Body of pancreas (tissue), 4 donors: ENCODE measurements around the gene LRIG2. TPM values are rescaled to one million over a fixed set of nuclear protein-coding genes. Genes with fewer than 3 reads are reported as not detected.
"Not testable (repeated sequence)": the region's sequence is repeated elsewhere in the genome, so short reads cannot be mapped to it uniquely, and the experiment has no call there.

ENCODE experiments used
- ATAC-seq: fragments of 150-250 bp; one replicate; pipeline ENCODE4 v1.9.1; 2016
- DNase-seq, 4 donors: peaks; one replicate each; pipeline ENCODE4 v3.0.0-alpha.2; 2019
- H3K27ac ChIP-seq, 4 donors: fragments of 200-600 bp; sonication (generic); 1 replicate in 3 of 4; 2 replicates in 1 of 4; pipeline versions ENCODE4 v1.5.1 to v1.6.1; 2016 to 2019; ENCODE audit warnings: mild to moderate bottlenecking in 1 of 4, mixed read lengths in 1 of 4, moderate library complexity in 1 of 4
- H3K27me3 ChIP-seq, 2 donors: fragments of 200-600 bp; sonication (generic); one replicate each; pipeline ENCODE4 v1.6.0; 2016; ENCODE audit warnings: mild to moderate bottlenecking in 1 of 2
- H3K36me3 ChIP-seq, 2 donors: fragments of 200-600 bp; sonication (generic); replicated peaks in 1 of 2; 2 replicates each; pipeline ENCODE4 v1.5.1; 2016; ENCODE audit warnings: low read depth in 2 of 2; ENCODE audit not compliant: insufficient read depth in 1 of 2
- H3K4me1 ChIP-seq: fragments of 200-600 bp; sonication (generic); one replicate; pipeline ENCODE4 v1.6.0; 2016
- H3K4me3 ChIP-seq, 2 donors: fragments of 200-600 bp; sonication (generic); 1 replicate in 1 of 2; 2 replicates in 1 of 2; pipeline ENCODE4 v1.5.1; 2016 to 2019
- H3K9me3 ChIP-seq, 3 donors: fragments of 200-600 bp; sonication (generic); 1 replicate in 2 of 3; 2 replicates in 1 of 3; pipeline ENCODE4 v1.5.1; 2016
- CTCF ChIP-seq, 7 experiments: fragments of 450-650 bp in 4 of 7; fragments of 200-600 bp in 3 of 7; sonication (generic) in 3 of 7; IDR thresholded peaks; one replicate each; pipeline ENCODE4 v1.5.1; 2016 to 2019; ENCODE audit warnings: antibody characterized with exemption in 7 of 7
- POLR2A ChIP-seq, 3 donors: fragments of 450-650 bp; IDR thresholded peaks; one replicate each; pipeline ENCODE4 v1.6.1; 2016; ENCODE audit warnings: antibody characterized with exemption in 3 of 3, mild to moderate bottlenecking in 2 of 3
- WGBS, 2 donors: methylation state at CpG; one replicate each; pipeline ENCODE4 v1.1.5; 2017; 5-methylcytosine and 5-hydroxymethylcytosine counted together
- intact Hi-C: fragments of 100-400 bp; cut with DNase I; formaldehyde crosslinking; loops from one replicate; pipeline ENCODE4 v1.15.1; 2023
- total RNA-seq, 2 donors: library from RNA; depleted of rRNA; stranded (reverse); fragments of >200 nt; gene quantifications; one replicate each; pipeline ENCODE4 v1.1.0, GENCODE V29; 2016

Gene LRIG2
- total RNA-seq, 2 donors from 2014 or later = 8.6 to 9.9 TPM

- ATAC-seq = no peak
- H3K9me3 ChIP-seq = no peaks in the 10 kb centered on the region
- no peaks in the 10 kb centered on the region for H3K36me3 ChIP-seq
- intact Hi-C loops = no loop called here
- H3K27me3 ChIP-seq = no peaks in the 10 kb centered on the region
- no peak for DNase-seq
- H3K27ac ChIP-seq = no peak overlapping the region
- H3K4me3 ChIP-seq = no peak overlapping the region
- WGBS, 2 donors = 56 to 75% methylated on average over 3 to 5 of the region's 5 CpGs
- TF ChIP-seq POLR2A (IDR thresholded peaks at IDR 0.05) = no peak
- TF ChIP-seq CTCF (IDR thresholded peaks at IDR 0.05) = no peak
- no peaks in the 10 kb centered on the region for H3K4me1 ChIP-seq
Measured at GRCh38 chr1:113058941-113059706, 13.9 kb upstream of the LRIG2 start.

- DNase-seq, H3K9me3 ChIP-seq, H3K36me3 ChIP-seq, H3K27ac ChIP-seq, H3K27me3 ChIP-seq, H3K4me3 ChIP-seq, H3K4me1 ChIP-seq, ATAC-seq: not testable (repeated sequence)
- intact Hi-C loops = loop anchor here (10.0 kb wide), 1 partner anchor 339 kb away; no protein-coding TSS in a partner anchor
- WGBS, 2 donors = 96% methylated on average over 17 of the region's 35 CpGs; no CpG with 5 or more reads in 1 of the 2 donors
Measured at GRCh38 chr1:113063456-113063855, 9.5 kb upstream of the LRIG2 start.

- 15 to 17% methylated on average over 6 of the region's 6 CpGs for WGBS, 2 donors
Measured at GRCh38 chr1:113072141-113072756, 749 bp upstream of the LRIG2 start.

GRCh38 chr1:113073479-113073950, 517 bp downstream of the LRIG2 start:
- intact Hi-C loops = no loop called here
- H3K9me3 ChIP-seq = no peaks in the 10 kb centered on the region
- TF ChIP-seq CTCF (IDR thresholded peaks at IDR 0.05) (peak in 5 of 7 experiments; percentile 7 to 44 (median 26)), POLR2A (IDR thresholded peaks at IDR 0.05) (no peak)

More at GRCh38 chr1:113072141-113072756, 749 bp upstream of the LRIG2 start:
- Histone ChIP-seq H3K9me3 (no peaks in the 10 kb centered on the region), H3K4me3 (peak overlapping the region; percentile 85 to 90), H3K27ac (peak overlapping the region; percentile 18 to 92 (median 86)), H3K36me3 (no peaks in the 10 kb centered on the region), H3K27me3 (no peaks in the 10 kb centered on the region), H3K4me1 (peaks cover 37% of the 10 kb centered on the region)
- no peak for TF ChIP-seq CTCF (IDR thresholded peaks at IDR 0.05)
- TF ChIP-seq POLR2A (IDR thresholded peaks at IDR 0.05) = no peak
- no peak for ATAC-seq
- intact Hi-C loops = no loop called here
- DNase-seq = no peak

GRCh38 chr1:113074237-113074636, 1.2 kb downstream of the LRIG2 start:
- no peak overlapping the region for H3K27ac ChIP-seq
- ATAC-seq = no peak
- no peak for TF ChIP-seq POLR2A (IDR thresholded peaks at IDR 0.05)
- TF ChIP-seq CTCF (IDR thresholded peaks at IDR 0.05) = no peak
- H3K4me1 ChIP-seq = peaks cover 37% of the 10 kb centered on the region
- no peak for DNase-seq
- no peak overlapping the region for H3K4me3 ChIP-seq
- H3K36me3 ChIP-seq = no peaks in the 10 kb centered on the region
- intact Hi-C loops = no loop called here
- H3K27me3 ChIP-seq = no peaks in the 10 kb centered on the region
- no peaks in the 10 kb centered on the region for H3K9me3 ChIP-seq
- 46 to 54% methylated on average over 6 of the region's 6 CpGs for WGBS, 2 donors

More at GRCh38 chr1:113073479-113073950, 517 bp downstream of the LRIG2 start:
- H3K27me3 ChIP-seq = no peaks in the 10 kb centered on the region
- H3K36me3 ChIP-seq = no peaks in the 10 kb centered on the region
- H3K4me3 ChIP-seq = peak overlapping the region; percentile 85 to 90
- H3K4me1 ChIP-seq = peaks cover 37% of the 10 kb centered on the region
- 0% methylated on average over 12 to 22 of the region's 22 CpGs for WGBS, 2 donors
- H3K27ac ChIP-seq = peak overlapping the region; percentile 83 to 92 (median 89)
- DNase-seq = peak in 2 of 4 donors; percentile 58 to 71
- ATAC-seq = no peak

- H3K27me3 ChIP-seq, H3K36me3 ChIP-seq, H3K27ac ChIP-seq, H3K4me3 ChIP-seq, intact Hi-C loops, H3K9me3 ChIP-seq, ATAC-seq, DNase-seq: not testable (repeated sequence)
- peaks cover 29% of the 10 kb centered on the region for H3K4me1 ChIP-seq
- 94% methylated on average over 2 of the region's 2 CpGs for WGBS, 2 donors
Measured at GRCh38 chr1:113077978-113078377, 5.0 kb downstream of the LRIG2 start.
